Muscle of leg (tissue), 11 donors: ENCODE data around the gene GPC5. TPM values are rescaled to one million over a fixed set of nuclear protein-coding genes. Genes with fewer than 3 reads are reported as not detected.
"Not testable (repeated sequence)": the region's sequence is repeated elsewhere in the genome, so short reads cannot be mapped to it uniquely, and the experiment has no call there.

ENCODE experiments used
- DNase-seq: peaks from one replicate; pipeline ENCODE4 v3.0.0; 2013
- H3K27ac ChIP-seq: one replicate; pipeline ENCODE4 v1.5.1; 2013; ENCODE audit warnings: mild to moderate bottlenecking, low read length, control low read depth
- H3K27me3 ChIP-seq: one replicate; pipeline ENCODE4 v1.6.1; 2013; ENCODE audit warnings: low read length; ENCODE audit not compliant: control insufficient read depth, insufficient read depth
- H3K36me3 ChIP-seq: one replicate; pipeline ENCODE4 v1.6.1; 2013; ENCODE audit warnings: low read length; ENCODE audit not compliant: control insufficient read depth, insufficient read depth
- H3K4me1 ChIP-seq: one replicate; pipeline ENCODE4 v1.6.1; 2013; ENCODE audit warnings: low read length; ENCODE audit not compliant: control insufficient read depth, insufficient read depth
- H3K4me3 ChIP-seq: one replicate; pipeline ENCODE4 v1.5.1; 2013; ENCODE audit warnings: low read length, control low read depth
- H3K9me3 ChIP-seq: replicated peaks from 2 replicates; pipeline ENCODE4 v1.6.1; 2013; ENCODE audit warnings: low read depth, low read length; ENCODE audit not compliant: control insufficient read depth
- WGBS: methylation state at CpG from one replicate; pipeline ENCODE4 v1.1.5; 2013; ENCODE audit warnings: missing lambda C conversion rate; ENCODE audit not compliant: insufficient coverage; 5-methylcytosine and 5-hydroxymethylcytosine counted together
- polyA plus RNA-seq, 8 donors: library from polyadenylated mRNA; unstranded; fragments of 120-200 nt; gene quantifications; one replicate each; pipeline versions ENCODE4 v1.2.1 to v1.2.3, GENCODE V29; 2013; ENCODE audit warnings: inconsistent platforms in 1 of 8, low replicate concordance in 1 of 8; ENCODE audit not compliant: insufficient read length in 8 of 8, insufficient read depth in 1 of 8
- total RNA-seq: library from RNA; stranded (reverse); fragments of 120-200 nt; gene quantifications from one replicate; pipeline ENCODE4 v1.2.4, GENCODE V29; 2013

Gene GPC5
- total and polyA plus RNA-seq, 9 donors: 0.15 to 2.1 (median 0.40) TPM

DNA sequence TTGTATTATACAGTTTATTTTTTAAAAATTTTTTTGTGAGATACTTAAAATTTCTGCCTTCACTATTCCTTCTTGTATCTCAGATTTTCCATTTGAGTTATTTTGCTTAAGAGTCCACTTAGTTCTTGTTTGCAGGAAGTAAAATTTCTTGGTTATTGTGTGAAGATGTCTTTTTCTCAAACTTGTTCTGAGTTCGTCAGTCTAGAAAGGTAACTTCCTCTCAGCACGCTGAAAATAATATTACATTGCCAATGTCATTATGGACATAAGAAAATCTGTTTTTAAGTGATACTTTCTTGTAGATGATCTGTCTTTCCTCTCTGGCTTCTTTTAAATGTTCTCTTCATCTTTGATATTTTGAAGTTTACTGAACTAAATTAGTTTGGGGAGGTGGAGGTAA lies 1096.5 kb downstream of the GPC5 start:
- no CpG with 5 or more reads among the region's 2 CpGs for WGBS
- Histone ChIP-seq H3K36me3 (no peaks in the 10 kb centered on the region), H3K9me3 (no peaks in the 10 kb centered on the region), H3K27ac (no peak overlapping the region), H3K4me1 (no peaks in the 10 kb centered on the region), H3K4me3 (no peak overlapping the region), H3K27me3 (no peaks in the 10 kb centered on the region)
- no peak for DNase-seq

DNA sequence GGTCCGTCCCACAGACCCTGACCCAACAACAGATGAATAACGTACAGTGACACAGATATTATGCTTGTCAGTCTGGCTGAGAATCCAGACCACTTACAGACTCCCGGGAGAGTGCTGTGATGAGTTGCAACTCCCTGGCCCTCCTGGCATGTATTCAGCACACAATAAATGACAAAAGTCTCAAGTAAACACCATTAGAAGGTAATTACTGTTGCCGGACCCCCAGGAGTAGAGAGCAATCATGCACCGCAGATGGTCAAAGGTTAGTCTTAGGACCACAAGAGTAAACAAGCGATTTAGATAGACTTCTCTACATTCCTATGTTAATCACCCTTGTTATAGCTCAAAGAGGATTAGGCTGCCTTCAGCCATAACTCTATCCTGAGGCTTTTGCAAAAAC lies 1101.8 kb downstream of the GPC5 start:
- H3K36me3 ChIP-seq: no peaks in the 10 kb centered on the region
- H3K4me3 ChIP-seq: no peak overlapping the region
- 17% methylated on average over 2 of the region's 6 CpGs for WGBS
- no peaks in the 10 kb centered on the region for H3K4me1 ChIP-seq
- H3K9me3 ChIP-seq: no peaks in the 10 kb centered on the region
- no peak for DNase-seq
- H3K27ac ChIP-seq: no peak overlapping the region
- no peaks in the 10 kb centered on the region for H3K27me3 ChIP-seq

GRCh38 chr13:92510416-92510815 lies 1112.0 kb downstream of the GPC5 start:
- WGBS: 71% methylated on average over 1 of the region's 2 CpGs
- DNase-seq: no peak
- no peaks in the 10 kb centered on the region for H3K36me3 ChIP-seq
- H3K9me3 ChIP-seq: no peaks in the 10 kb centered on the region
- no peak overlapping the region for H3K27ac ChIP-seq
- no peaks in the 10 kb centered on the region for H3K4me1 ChIP-seq
- H3K27me3 ChIP-seq: no peaks in the 10 kb centered on the region
- no peak overlapping the region for H3K4me3 ChIP-seq

DNA sequence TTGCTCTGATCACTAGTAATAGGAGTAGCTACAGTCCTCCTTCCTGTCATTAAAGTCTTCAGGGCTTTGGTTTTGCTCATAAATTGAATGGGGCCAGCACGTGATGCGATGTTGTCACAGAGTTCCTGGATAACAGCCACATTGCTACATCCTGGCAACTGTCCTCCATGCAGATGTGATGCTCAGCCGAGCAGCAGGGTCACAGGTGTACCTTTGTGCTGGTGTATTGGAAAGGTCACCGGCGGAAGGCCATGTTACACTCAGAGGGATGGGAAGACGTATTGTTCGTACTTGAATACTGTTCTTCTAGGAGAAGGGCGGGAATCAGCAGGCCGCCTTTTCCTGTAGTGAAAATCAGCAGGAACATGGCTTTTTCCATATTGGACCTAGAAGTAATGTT lies 1114.4 kb downstream of the GPC5 start:
- Histone ChIP-seq H3K27me3 (no peaks in the 10 kb centered on the region), H3K4me1 (no peaks in the 10 kb centered on the region), H3K36me3 (no peaks in the 10 kb centered on the region), H3K4me3 (no peak overlapping the region), H3K27ac (no peak overlapping the region), H3K9me3 (no peaks in the 10 kb centered on the region)
- 52% methylated on average over 9 of the region's 9 CpGs for WGBS
- DNase-seq: peak; percentile 9

- Histone ChIP-seq H3K4me1 (no peaks in the 10 kb centered on the region), H3K4me3 (no peak overlapping the region), H3K27me3 (no peaks in the 10 kb centered on the region), H3K36me3 (no peaks in the 10 kb centered on the region), H3K9me3 (no peaks in the 10 kb centered on the region), H3K27ac (no peak overlapping the region)
- no CpG with 5 or more reads among the region's 1 CpG for WGBS
- no peak for DNase-seq
Measured at GRCh38 chr13:92513672-92514071, 1115.3 kb downstream of the GPC5 start.

DNA sequence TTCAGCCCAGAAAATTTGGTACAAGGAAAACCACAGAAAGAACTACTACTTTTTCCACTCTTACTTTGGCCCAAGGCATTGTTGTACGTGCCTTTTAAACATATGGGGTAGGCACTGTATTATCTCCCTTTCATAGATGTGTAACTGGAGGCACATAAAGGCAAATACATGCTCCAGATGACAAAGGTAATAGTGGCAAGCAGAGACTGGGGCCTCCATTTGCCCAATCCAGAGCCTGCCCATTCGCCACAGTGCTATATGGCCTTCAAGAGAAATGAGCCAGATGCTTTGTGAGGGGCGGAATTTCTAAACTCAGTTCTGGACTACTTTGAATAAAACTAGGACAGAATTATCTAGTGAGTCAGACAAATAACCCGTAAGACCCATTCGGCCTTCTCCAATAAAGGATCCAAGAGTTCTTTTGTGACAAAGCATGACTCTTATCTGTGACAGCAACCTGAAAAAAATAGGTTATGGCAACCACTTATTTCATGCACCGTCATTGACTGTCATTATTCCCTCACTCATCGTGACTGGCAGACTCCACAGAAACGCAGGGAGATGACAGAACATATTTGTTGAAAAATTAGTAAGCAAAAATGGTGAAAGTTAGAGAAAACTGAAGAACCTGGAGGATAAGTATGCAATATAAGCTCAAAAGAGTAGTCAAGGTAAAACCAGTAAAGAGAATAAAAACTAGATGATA lies 1116.2 kb downstream of the GPC5 start:
- no peak overlapping the region for H3K27ac ChIP-seq
- DNase-seq: no peak
- H3K4me1 ChIP-seq: no peaks in the 10 kb centered on the region
- H3K36me3 ChIP-seq: no peaks in the 10 kb centered on the region
- no peak overlapping the region for H3K4me3 ChIP-seq
- H3K27me3 ChIP-seq: no peaks in the 10 kb centered on the region
- 86% methylated on average over 4 of the region's 8 CpGs for WGBS
- H3K9me3 ChIP-seq: no peaks in the 10 kb centered on the region

GRCh38 chr13:92516878-92517277 lies 1118.5 kb downstream of the GPC5 start:
- H3K36me3 ChIP-seq, H3K4me3 ChIP-seq, H3K9me3 ChIP-seq, H3K4me1 ChIP-seq, H3K27ac ChIP-seq, H3K27me3 ChIP-seq, DNase-seq: not testable (repeated sequence)
- WGBS: 90% methylated on average over 3 of the region's 6 CpGs

GRCh38 chr13:92518622-92519021 lies 1120.2 kb downstream of the GPC5 start:
- H3K27ac ChIP-seq, H3K36me3 ChIP-seq, H3K4me1 ChIP-seq, H3K9me3 ChIP-seq, H3K4me3 ChIP-seq, DNase-seq, H3K27me3 ChIP-seq: not testable (repeated sequence)
- no CpG with 5 or more reads among the region's 2 CpGs for WGBS

DNA sequence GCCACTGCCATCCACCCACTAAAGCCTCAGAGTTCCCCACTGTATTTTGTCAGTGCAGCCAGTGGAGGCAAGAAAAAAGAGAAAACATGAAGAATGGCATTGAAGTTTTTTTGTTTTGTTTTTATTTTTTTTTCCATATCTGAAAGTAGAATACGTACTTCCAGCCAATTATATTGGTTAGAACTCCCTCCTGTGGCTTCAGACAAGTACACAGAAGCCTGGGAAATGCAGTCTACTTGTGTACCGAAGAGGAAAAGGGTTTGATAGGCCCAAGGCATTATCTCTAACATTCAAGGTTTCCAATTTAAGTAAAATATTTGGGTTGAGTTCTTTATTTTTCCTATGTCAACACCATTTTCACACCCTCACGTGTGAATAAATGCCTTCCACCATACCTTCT lies 1131.9 kb downstream of the GPC5 start:
- Histone ChIP-seq H3K4me1 (no peaks in the 10 kb centered on the region), H3K27me3 (no peaks in the 10 kb centered on the region), H3K9me3 (no peaks in the 10 kb centered on the region), H3K36me3 (no peaks in the 10 kb centered on the region), H3K27ac (no peak overlapping the region), H3K4me3 (no peak overlapping the region)
- DNase-seq: peak; percentile 3
- WGBS: no CpG with 5 or more reads among the region's 3 CpGs

- DNase-seq: no peak
- Histone ChIP-seq H3K4me1 (no peaks in the 10 kb centered on the region), H3K27me3 (no peaks in the 10 kb centered on the region), H3K36me3 (no peaks in the 10 kb centered on the region), H3K27ac (no peak overlapping the region), H3K9me3 (no peaks in the 10 kb centered on the region), H3K4me3 (no peak overlapping the region)
- 90% methylated on average over 3 of the region's 6 CpGs for WGBS
Measured at GRCh38 chr13:92535222-92536006, 1137.0 kb downstream of the GPC5 start.
